DND-41 (cell line): Measurements from ENCODE around the gene TBXA2R.

Experiments used
- CTCF ChIP-seq: IDR thresholded peaks from 2 replicates; pipeline ENCODE4 v1.5.1; 2012; ENCODE audit warnings: borderline replicate concordance, low read length, moderate library complexity, mild to moderate bottlenecking; ENCODE audit not compliant: poor library complexity, severe bottlenecking; ENCODE audit errors: extremely low read depth
- EZH2 ChIP-seq: IDR thresholded peaks from 3 replicates; pipeline ENCODE4 v1.6.1; 2012; ENCODE audit warnings: borderline replicate concordance, low read depth, mild to moderate bottlenecking, moderate library complexity, low read length, inconsistent platforms; ENCODE audit not compliant: severe bottlenecking

- TF ChIP-seq CTCF (no peak), EZH2 (no peak)
Observed at GRCh38 chr19:3557461-3558248, 49.0 kb downstream of the TBXA2R start, which contains the start of gene MFSD12.
